ENCODE results near the gene HSPB3.
A peak's percentile ranks its signal among the peaks of the same experiment; 100 is the strongest.
"Not testable (repeated sequence)": the region's sequence is repeated elsewhere in the genome, so short reads cannot be mapped to it uniquely, and the experiment has no call there.

The HSPB3 gene

GRCh38 chr5:54457094-54457862, 1.8 kb downstream of the HSPB3 start:
- DNase-seq (ENCODE audit: low spot score) = peak; percentile 59

GRCh38 chr5:54458221-54458620, 2.7 kb downstream of the HSPB3 start:
- DNase-seq (ENCODE audit: low spot score) = no peak

- DNase-seq (ENCODE audit: low spot score) = no peak
Observed at GRCh38 chr5:54460181-54460919, 4.9 kb downstream of the HSPB3 start.

GRCh38 chr5:54462281-54462680, 6.8 kb downstream of the HSPB3 start:
- DNase-seq (ENCODE audit: low spot score) = no peak

GRCh38 chr5:54463713-54464112, 8.2 kb downstream of the HSPB3 start:
- DNase-seq (ENCODE audit: low spot score) = no peak

- DNase-seq (ENCODE audit: low spot score) = no peak
Observed at GRCh38 chr5:54469622-54470021, 14.1 kb downstream of the HSPB3 start.

GRCh38 chr5:54470128-54470527, 14.6 kb downstream of the HSPB3 start:
- no peak for DNase-seq (ENCODE audit: low spot score)

GRCh38 chr5:54470677-54471076, 15.2 kb downstream of the HSPB3 start:
- no peak for DNase-seq (ENCODE audit: low spot score)

GRCh38 chr5:54471398-54471797, 15.9 kb downstream of the HSPB3 start:
- no peak for DNase-seq (ENCODE audit: low spot score)

- DNase-seq (ENCODE audit: low spot score) = no peak
Observed at GRCh38 chr5:54476682-54477081, 21.2 kb downstream of the HSPB3 start.

- DNase-seq (ENCODE audit: low spot score) = no peak
Observed at GRCh38 chr5:54477941-54478478, 22.5 kb downstream of the HSPB3 start.

- no peak for DNase-seq (ENCODE audit: low spot score)
Observed at GRCh38 chr5:54480296-54480695, 24.8 kb downstream of the HSPB3 start.

GRCh38 chr5:54484219-54484894, 28.9 kb downstream of the HSPB3 start:
- DNase-seq (ENCODE audit: low spot score) = no peak

- not testable (repeated sequence) for DNase-seq (ENCODE audit: low spot score)
Observed at GRCh38 chr5:54485659-54486058, 30.2 kb downstream of the HSPB3 start.

- not testable (repeated sequence) for DNase-seq (ENCODE audit: low spot score)
Observed at GRCh38 chr5:54489648-54489979, 34.1 kb downstream of the HSPB3 start.

- no peak for DNase-seq (ENCODE audit: low spot score)
Observed at GRCh38 chr5:54491326-54491725, 35.8 kb downstream of the HSPB3 start.

GRCh38 chr5:54492178-54492577, 36.7 kb downstream of the HSPB3 start:
- DNase-seq (ENCODE audit: low spot score) = no peak

- DNase-seq (ENCODE audit: low spot score) = no peak
Observed at GRCh38 chr5:54495027-54495426, 39.5 kb downstream of the HSPB3 start.

Measured in LoVo (cell line).